GM10266 (cell line): ENCODE measurements around the gene CRELD2.

Source experiments
- DNase-seq: peaks from one replicate; pipeline ENCODE4 v3.0.0; 2012; ENCODE audit errors: extremely low spot score
- TF ChIP-seq, protein P1 (sequence below): IDR thresholded peaks from 2 replicates; pipeline ENCODE4 v1.5.1; 2012; ENCODE audit warnings: mild to moderate bottlenecking, low read depth; ENCODE audit not compliant: control insufficient read depth, insufficient read depth; ENCODE audit errors: missing control alignments

Gene CRELD2

DNA sequence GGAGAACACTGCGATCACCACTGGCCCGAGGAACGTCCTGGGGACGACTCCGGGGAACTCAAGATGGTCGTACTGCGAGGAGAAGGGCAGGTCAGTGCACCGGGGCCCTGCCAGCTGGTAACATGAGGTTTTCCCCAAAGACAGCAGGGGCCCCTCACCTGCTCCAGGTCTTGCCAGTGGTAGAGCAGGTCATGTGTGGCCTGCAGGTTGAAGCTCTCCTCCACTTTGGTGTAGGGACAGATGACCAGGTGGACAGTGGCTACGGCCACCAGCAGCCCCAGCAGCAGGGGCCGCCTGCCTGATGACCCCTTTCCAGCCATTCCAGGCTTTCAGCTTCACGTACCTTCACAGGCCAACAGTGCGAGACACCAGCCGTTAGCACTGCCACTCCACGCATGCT lies 5.0 kb upstream of the CRELD2 start:
- no peak for DNase-seq
- TF ChIP-seq, protein P1, sequence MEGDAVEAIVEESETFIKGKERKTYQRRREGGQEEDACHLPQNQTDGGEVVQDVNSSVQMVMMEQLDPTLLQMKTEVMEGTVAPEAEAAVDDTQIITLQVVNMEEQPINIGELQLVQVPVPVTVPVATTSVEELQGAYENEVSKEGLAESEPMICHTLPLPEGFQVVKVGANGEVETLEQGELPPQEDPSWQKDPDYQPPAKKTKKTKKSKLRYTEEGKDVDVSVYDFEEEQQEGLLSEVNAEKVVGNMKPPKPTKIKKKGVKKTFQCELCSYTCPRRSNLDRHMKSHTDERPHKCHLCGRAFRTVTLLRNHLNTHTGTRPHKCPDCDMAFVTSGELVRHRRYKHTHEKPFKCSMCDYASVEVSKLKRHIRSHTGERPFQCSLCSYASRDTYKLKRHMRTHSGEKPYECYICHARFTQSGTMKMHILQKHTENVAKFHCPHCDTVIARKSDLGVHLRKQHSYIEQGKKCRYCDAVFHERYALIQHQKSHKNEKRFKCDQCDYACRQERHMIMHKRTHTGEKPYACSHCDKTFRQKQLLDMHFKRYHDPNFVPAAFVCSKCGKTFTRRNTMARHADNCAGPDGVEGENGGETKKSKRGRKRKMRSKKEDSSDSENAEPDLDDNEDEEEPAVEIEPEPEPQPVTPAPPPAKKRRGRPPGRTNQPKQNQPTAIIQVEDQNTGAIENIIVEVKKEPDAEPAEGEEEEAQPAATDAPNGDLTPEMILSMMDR, result no peak

DNA sequence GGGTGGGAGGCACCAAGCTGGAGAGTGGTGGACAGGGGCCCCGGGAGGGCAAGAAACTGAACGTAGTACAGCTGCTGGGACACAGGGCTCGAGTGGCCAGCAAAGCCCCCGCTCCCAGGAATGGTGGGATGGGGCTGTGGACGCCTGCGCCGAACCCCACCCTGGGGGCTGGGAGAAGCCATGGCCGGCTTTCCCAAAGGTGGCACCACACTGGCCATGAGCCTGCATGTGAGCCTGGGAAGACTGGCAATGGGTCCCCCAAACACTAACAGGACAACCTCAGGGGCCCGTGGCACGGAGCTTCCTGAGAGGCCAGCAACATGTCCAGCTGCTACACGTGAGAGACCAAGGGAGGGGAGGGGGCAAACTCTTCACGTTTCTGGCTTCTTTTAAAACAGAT lies 4.2 kb upstream of the CRELD2 start:
- DNase-seq, result no peak
- TF ChIP-seq, protein P1, result no peak

DNA sequence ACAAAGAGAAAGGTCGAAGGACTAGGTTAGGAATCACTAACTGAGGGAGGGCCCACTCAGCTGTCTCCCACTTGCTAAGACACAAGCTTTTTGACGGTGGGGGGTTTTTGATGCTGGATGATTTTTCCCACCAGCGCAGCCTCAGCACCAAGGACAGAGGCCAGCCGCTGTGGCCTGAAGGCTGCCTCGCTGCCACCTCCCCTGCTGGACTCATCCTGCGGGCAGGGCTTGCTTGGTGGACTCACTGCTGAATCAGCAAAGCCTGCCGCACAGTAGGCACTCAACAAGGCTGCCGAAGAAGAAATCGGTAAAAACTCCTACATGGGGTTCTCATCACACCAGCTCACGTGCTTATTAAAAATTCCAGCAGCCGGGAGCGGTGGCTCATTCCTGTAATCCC lies 2.8 kb upstream of the CRELD2 start:
- DNase-seq, result no peak
- TF ChIP-seq, protein P1, result no peak

DNA sequence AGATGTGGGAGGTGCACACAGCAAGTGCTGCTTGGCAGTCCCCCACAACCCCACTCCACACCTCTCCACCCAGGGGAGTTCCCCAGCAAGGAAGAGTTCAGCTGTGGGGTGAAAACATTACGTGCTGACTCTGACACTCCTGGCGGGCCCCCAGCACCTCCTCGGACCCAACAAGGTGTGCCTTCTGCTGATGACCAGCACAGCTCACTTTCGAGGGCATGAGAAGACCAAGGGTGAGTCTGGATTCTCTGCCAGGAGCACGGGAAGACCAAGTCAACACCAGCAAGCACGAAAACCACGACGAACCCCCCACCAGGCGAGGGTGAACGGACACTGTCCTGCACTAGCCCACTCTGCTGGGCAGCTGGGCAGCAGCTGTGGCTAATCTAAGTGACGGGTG lies 1.6 kb upstream of the CRELD2 start:
- TF ChIP-seq, protein P1, result no peak
- DNase-seq, result no peak

DNA sequence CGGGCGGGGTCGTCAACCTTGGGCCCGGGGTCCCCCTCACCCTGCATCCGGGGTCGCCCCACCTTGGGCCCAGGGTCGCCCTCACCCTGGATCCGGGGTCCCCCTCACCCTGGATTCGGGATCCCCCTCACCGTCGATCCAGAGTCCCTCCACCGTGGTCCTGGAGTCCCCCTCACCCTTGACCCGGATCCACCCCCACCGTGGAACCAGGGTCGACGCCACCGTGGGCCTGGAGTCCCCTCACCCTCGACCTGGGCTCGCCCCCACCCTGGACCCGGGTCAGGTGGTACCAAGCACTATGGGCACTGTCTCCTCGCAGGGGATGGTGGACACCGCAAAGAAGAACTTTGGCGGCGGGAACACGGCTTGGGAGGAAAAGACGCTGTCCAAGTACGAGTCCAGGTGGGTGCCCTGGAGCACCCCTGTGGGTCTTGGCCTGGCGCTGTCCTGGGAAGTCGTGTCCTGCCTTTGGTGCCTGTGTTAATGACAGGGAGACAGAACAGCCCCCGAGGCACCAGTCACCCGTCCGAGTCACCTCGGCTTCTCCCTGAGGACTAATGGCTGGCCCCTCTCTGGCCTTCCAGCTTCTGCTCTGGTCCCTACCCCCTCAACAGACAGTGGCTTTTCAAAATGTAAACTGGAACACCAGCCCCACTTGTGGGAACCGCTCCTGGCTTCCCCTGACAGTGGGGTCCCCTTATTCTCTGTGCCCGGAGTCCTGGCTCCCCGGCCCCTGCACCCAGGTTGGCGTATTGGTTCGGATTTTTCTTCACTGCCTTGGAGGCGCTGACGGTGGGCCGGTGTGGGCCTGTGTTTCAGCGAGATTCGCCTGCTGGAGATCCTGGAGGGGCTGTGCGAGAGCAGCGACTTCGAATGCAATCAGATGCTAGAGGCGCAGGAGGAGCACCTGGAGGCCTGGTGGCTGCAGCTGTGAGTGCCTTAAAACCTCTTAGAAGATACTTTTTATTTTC lies 762 bp downstream of the CRELD2 start:
- TF ChIP-seq, protein P1, result no peak
- no peak for DNase-seq

DNA sequence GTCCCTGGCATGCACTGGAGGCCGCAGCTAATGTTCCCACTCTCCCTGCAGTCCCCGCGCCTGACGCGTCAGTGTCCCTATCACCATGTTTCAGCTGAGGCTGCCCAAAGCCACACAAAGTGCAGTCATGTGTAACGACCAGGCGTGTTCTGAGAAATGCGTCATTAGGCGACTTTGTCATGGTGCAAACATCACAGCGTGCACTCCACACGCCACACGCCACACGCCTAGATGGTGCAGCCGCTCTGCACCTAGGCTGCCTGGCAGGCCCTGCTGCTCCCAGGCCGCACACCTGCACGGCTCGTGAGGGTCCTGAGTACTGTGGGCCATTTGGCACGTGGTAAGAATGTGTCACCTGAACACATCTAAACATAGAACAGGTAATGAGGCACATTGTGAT lies 2.4 kb downstream of the CRELD2 start:
- TF ChIP-seq, protein P1, result no peak
- DNase-seq, result no peak
